Skin epidermis (tissue), 12 donors: ENCODE measurements around the gene EPHX1.
"Not testable (repeated sequence)": the region's sequence is repeated elsewhere in the genome, so short reads cannot be mapped to it uniquely, and the experiment has no call there.

Experiments used
- H3K27ac ChIP-seq, 21 experiments: fragments of 200-600 bp; sonication (generic) in 11 of 21; one replicate each; pipeline ENCODE4 v1.5.0; 2020; ENCODE audit warnings: mild to moderate bottlenecking in 3 of 21, inconsistent platforms in 2 of 21, moderate library complexity in 2 of 21
- H3K4me3 ChIP-seq, 7 experiments: fragments of 200-600 bp; sonication (generic) in 2 of 7; one replicate each; pipeline ENCODE4 v1.5.0; 2020; ENCODE audit warnings: inconsistent platforms in 2 of 7, mild to moderate bottlenecking in 2 of 7, moderate library complexity in 1 of 7

Gene EPHX1

DNA sequence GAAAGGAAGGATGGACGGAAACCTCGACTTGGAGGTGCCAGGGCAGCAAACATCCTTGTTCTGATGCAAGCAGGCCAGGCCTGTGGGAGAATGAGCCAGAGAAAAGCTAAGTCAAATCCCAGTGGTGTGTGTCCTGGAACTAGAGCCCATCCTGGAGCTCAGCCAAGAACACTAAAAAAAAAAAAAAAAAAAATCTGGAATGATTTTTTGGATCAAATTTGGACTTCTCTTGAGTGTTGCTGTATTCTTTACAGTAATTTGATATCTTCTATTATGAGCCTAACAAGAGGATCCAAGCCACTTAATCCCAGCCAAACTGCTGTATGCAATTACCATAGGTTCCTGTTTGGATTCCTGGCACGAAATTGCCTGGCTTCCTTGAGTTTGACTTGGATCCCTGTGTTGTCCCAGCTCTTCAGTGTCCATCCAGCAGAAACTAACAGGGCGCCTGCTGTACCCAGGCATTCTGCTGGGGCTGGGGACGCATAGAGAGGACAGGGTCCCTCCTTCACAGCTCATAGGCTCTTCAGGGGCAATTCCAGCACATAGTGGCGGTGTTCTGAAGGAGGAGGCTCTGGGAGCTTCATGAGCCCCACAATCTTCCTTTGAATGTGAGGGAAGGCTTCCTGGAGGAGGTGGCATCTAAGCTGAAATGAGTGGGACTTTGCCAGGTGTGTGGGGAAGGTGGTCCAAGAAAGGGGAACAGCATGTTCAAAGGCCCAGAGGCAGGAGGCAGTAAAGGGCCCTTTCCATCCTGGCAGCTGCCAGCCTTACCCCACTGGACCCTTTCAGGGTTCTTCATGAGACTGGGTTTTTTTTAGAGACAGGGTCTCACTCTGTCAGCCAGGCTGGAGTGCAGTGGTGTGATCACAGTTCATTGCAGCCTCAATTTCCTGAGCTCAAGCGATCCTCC lies 24.7 kb downstream of the EPHX1 start:
- Histone ChIP-seq H3K4me3 (no peak overlapping the region), H3K27ac (peak overlapping the region in 10 of 21 experiments; percentile 8 to 73 (median 56))

DNA sequence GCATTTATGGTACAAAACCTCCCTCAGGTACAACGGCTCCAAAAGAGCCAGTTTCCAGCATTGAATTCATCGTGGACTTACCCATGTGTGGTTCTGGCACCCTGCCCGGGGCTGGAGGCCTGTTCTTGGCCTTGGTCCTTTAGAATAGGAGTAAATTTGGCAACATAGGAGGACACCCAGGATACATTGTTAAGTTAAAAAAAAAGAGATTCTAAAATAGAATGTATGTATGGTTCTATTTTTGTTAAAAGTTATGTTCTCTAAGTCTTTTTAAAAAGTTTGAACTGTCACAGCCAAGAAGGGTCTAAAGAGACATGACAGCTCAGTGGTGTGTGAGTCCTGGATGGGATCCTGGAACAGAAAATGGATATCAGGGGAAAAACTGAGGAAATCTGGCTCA lies 25.9 kb downstream of the EPHX1 start:
- Histone ChIP-seq H3K27ac (peak overlapping the region in 4 of 21 experiments; percentile 17 to 61 (median 24)), H3K4me3 (no peak overlapping the region)

- H3K4me3 ChIP-seq: not testable (repeated sequence)
- peak overlapping the region in 1 of 21 experiments; percentile 17 for H3K27ac ChIP-seq
These were observed 26.4 kb downstream of the EPHX1 start for GRCh38 chr1:225836296-225836695.

DNA sequence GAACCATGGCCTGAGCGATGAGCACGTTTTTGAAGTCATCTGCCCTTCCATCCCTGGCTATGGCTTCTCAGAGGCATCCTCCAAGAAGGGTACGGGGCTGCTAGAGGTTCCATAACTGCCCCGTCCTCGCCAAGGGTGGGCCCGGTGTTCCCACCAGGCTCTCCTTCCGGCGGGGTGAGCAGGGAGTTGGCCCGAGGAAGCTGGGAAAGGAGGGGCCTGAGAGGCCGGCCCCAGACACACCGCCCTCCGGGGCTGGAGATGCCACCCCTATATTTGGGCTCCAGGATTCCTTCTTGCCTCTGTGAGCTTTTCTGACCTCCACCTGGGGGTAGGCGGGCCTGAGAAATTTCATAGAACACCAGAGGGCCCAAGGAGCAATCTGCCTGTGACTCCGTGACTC lies 28.9 kb downstream of the EPHX1 start:
- Histone ChIP-seq H3K27ac (peak overlapping the region in 1 of 21 experiments; percentile 40), H3K4me3 (no peak overlapping the region)

- H3K27ac ChIP-seq: no peak overlapping the region
- H3K4me3 ChIP-seq: no peak overlapping the region
These were observed 30.3 kb downstream of the EPHX1 start for GRCh38 chr1:225840223-225840610.

DNA sequence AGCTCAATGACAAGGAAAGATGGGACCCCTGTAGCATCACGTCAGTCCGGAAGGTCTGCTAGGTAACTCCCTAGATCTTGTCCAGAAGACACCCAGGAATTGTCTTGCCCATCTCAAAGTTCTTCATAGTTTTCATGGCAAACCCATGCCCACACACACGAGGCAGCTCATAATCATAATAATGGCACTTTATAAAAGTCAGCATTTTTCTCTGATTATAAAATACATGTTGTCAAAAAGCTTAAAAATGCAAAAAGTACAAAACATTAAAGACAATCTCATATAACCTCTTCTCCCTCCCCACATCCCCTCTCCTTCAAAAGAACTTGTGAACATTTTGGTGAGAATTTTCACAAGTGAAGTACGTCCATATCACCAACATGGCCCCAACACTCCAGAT lies 30.8 kb downstream of the EPHX1 start:
- H3K27ac ChIP-seq: no peak overlapping the region

DNA sequence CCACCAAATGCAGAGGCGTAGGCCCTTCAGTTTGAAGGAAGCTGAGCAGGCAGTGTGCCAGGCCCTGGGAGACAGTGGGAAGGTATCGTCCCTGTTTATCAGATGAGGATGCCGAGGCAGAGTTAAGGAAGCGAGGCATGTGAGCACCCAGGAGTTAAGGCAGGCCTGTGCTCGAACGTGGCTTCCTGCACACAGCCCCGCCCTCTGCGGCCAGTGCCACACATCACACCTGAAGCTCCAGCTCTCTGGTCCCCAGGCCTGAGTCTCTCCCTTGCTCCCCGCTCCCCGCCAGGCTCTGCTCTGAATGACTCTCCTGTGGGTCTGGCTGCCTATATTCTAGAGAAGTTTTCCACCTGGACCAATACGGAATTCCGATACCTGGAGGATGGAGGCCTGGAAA lies 32.1 kb downstream of the EPHX1 start:
- H3K27ac ChIP-seq: no peak overlapping the region
- H3K4me3 ChIP-seq: no peak overlapping the region

More for the DNA sequence above, 30.8 kb downstream of the EPHX1 start:
- no peak overlapping the region for H3K4me3 ChIP-seq

- Histone ChIP-seq H3K27ac (no peak overlapping the region), H3K4me3 (no peak overlapping the region)
These were observed 33.0 kb downstream of the EPHX1 start for GRCh38 chr1:225842788-225843425.

DNA sequence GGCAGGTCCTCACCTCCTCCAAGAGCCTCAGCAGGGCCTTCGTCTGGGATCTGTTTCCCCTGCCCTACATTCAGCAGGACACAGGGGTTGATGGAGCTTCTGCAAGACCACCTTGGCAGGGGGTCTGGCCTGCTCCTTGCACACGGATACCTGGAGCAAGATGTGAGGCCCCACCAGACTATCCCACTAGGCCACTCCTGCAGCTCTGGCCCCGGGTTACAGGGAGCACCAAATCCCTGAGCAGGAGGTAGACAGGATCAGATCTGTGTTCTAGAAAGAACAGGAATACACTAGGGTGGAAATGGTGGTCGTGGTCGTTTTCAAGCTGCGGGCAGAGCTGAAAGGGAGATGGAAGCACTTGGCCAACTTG lies 33.5 kb downstream of the EPHX1 start:
- H3K27ac ChIP-seq: no peak overlapping the region
- no peak overlapping the region for H3K4me3 ChIP-seq

- H3K4me3 ChIP-seq: no peak overlapping the region
- H3K27ac ChIP-seq: peak overlapping the region in 2 of 21 experiments; percentile 0 to 11
These were observed 34.5 kb downstream of the EPHX1 start for GRCh38 chr1:225844236-225845061.

- H3K27ac ChIP-seq: peak overlapping the region in 2 of 21 experiments; percentile 0 to 11
- no peak overlapping the region for H3K4me3 ChIP-seq
These were observed 35.2 kb downstream of the EPHX1 start for GRCh38 chr1:225845097-225845496.

DNA sequence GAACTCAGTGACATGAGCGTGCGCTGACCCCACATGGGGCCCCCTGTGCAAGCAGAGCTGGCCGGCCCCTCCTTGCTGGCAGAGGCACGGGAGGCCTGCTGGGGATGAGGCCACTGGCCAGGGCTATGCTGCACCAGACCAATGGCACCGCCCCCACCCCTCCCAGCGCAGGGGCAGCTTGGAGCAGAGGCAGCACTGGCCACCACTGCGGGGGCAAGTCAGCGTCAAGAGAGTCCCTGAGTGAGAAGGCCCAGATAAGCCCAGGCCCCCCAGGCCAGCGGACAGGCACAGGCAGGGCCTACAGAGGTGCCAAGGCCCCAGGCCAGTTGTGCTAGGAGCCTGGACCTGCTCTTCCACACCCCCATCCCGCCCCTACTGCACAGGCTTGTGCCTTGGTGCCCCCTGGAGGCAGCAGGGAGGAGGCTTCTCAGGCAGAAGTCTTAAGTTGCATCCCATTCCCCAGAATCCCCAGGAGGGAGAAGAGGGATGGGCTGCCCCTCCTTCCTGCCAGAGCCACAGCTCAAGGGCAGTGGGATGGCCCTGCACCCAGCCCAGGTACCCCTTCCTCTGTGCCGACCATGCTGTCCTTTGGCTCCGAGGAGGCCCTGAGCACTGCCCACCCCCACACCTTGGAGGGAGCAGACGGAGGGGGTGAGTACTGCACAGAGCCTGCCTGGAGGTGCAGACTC lies 35.8 kb downstream of the EPHX1 start:
- no peak overlapping the region for H3K4me3 ChIP-seq
- H3K27ac ChIP-seq: peak overlapping the region in 3 of 21 experiments; percentile 0 to 6 (median 6)

- H3K27ac ChIP-seq: peak overlapping the region in 4 of 21 experiments; percentile 6 to 69 (median 38)
- no peak overlapping the region for H3K4me3 ChIP-seq
These were observed 36.7 kb downstream of the EPHX1 start for GRCh38 chr1:225846331-225847310.

DNA sequence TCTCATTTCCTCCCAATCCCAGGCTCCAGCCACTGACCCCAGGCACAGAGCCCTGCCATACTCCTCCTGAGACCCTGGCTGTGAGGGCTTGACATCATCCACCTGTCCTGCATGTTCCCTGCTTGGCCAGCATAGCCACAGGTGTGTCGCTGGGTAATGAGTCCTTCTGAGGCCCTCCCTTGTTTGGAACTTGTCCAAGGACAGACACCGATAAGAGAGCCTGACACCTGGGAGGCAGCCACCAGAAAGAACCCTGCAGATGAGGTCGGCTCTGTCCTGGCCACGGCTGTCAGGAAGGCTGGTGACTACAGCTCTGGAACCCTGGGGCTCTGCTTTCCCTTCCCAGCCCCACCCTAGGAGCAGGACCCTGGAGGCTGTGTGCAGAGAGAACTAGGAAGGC lies 37.7 kb downstream of the EPHX1 start:
- Histone ChIP-seq H3K27ac (peak overlapping the region in 9 of 21 experiments; percentile 11 to 74 (median 27)), H3K4me3 (no peak overlapping the region)

- no peak overlapping the region for H3K4me3 ChIP-seq
- H3K27ac ChIP-seq: peak overlapping the region in 11 of 21 experiments; percentile 12 to 74 (median 40)
These were observed 38.4 kb downstream of the EPHX1 start for GRCh38 chr1:225848030-225848955.

DNA sequence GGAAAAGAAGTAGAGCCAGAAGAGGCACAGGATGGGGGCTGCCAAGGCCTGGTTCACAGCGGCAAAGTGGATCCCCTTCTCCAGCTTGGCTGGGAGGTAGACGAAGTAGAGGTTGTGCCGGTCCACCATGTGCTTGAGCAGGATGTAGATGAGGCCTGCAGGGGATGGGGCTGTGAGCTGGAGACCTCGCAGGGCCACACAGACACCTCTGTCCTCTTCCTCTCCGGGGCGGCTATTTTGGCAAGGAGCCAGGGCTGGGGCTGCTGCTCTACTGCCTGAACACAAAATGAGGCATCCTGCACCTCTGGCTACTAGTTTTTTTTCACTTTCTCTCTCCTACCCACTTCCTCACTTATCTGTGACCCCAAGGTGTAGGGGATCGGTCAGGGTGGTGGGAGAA lies 40.0 kb downstream of the EPHX1 start:
- Histone ChIP-seq H3K27ac (peak overlapping the region in 3 of 21 experiments; percentile 17 to 69 (median 61)), H3K4me3 (no peak overlapping the region)

GRCh38 chr1:225850370-225850769 lies 40.4 kb downstream of the EPHX1 start:
- Histone ChIP-seq H3K27ac (no peak overlapping the region), H3K4me3 (no peak overlapping the region)
